GM21447 (cell line): ENCODE results near the gene LRMDA.
"Not testable (repeated sequence)": the region's sequence is repeated elsewhere in the genome, so short reads cannot be mapped to it uniquely, and the experiment has no call there.

ENCODE experiments used
- ATAC-seq: cut with Tn5 transposase; IDR thresholded peaks from one replicate; pipeline ENCODE4 v1.9.1; 2021; ENCODE audit not compliant: unreplicated experiment

LRMDA gene

DNA sequence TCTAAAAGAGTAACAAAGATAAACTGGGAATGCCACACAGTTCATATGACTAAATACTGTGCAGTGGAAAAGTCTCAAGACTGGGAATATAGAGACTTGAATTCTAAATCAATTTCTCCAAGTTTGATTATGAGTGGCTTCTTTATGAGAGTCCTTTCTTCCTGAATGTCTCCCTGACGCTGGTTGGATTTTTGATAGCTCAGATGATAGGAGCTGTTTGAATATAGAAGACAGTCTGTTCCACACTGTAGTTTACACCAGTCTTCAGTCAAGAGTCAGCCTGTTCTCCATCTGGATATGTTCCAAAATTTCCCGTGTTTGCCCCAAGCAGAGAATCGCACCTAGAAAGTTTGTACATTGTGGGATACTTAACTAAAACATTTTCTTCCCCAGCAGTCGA lies 173.7 kb downstream of the LRMDA start:
- ATAC-seq: no peak

DNA sequence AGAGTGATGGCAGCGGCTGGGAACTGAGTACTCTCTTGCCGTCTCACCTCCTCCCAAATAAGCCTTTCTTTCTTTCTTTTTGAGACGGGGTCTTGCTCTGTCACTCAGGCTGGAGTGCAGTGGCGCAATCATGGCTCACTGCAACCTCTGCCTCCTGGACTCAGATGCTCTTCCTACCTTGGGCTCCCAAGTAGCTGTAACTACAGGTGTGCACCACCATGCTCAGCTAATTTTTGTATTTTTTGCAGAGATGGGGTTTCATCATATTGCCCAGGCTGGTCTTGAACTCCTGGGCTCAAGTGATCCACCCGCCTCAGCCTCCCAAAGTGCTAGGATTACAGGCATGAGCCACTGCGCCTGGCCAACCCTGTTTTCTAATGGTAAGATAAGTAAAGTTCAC lies 174.4 kb downstream of the LRMDA start:
- not testable (repeated sequence) for ATAC-seq

DNA sequence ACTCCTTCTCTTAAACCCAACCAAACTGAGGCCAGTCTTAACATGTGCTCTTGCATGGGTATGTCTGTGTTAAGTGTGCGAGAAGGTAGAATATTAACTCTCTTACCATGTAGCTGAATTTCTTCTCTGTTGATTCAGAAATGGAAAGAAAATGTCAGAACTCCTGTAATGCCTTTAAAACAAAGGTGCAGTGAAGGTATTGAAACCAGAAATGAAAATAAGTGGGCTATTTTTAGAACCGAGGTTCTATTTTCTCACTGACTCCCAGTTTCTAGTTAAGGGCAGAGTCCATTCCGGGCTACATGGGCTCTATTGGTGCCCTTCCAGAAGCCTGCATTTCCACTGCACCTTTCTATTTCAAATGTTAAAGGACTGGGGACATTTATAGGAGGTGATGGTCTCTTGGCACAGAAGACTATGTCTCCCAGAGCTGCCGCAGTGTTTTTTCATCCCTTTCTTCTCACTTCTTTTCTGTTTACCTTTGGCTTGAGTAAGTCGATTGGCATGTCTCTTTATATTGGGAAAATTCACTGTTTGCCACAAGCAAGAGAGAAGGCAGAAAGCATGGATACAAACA lies 174.9 kb downstream of the LRMDA start:
- ATAC-seq: no peak

DNA sequence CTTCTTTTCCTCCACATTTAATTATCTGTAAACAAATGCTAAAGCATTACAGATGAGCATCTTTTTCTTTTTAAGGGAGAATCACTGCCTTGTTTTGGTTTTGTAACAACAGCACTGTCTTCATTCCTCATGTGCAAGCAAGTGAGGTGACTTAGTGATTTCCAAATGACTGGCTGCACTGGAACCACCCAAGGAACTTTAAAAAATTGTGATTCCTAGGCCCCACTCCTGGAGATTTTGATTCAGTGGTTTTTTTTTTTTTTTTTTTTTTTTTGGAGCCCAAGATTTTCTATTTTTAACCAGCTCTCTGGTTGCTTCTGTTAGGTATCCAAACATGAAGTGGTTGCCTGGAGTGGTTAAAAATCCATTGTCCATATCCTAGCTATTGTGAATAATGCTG lies 176.2 kb downstream of the LRMDA start:
- ATAC-seq: no peak

DNA sequence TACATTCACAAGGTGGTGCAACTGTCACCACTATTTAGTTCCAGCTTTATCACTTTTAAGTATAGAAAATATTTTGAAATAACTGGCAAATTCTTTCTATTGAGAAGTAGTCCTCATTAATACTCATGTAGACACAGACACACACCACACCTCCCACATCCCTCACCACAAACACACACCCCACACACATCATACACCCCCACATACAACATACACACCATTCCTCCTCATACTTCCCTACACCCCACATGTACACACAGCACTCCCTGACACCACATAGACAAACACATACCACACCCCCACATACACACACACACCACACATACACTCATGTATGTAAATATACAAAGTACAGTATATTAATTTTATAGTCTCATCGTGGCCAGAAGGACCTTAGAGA lies 178.8 kb downstream of the LRMDA start:
- ATAC-seq: no peak

DNA sequence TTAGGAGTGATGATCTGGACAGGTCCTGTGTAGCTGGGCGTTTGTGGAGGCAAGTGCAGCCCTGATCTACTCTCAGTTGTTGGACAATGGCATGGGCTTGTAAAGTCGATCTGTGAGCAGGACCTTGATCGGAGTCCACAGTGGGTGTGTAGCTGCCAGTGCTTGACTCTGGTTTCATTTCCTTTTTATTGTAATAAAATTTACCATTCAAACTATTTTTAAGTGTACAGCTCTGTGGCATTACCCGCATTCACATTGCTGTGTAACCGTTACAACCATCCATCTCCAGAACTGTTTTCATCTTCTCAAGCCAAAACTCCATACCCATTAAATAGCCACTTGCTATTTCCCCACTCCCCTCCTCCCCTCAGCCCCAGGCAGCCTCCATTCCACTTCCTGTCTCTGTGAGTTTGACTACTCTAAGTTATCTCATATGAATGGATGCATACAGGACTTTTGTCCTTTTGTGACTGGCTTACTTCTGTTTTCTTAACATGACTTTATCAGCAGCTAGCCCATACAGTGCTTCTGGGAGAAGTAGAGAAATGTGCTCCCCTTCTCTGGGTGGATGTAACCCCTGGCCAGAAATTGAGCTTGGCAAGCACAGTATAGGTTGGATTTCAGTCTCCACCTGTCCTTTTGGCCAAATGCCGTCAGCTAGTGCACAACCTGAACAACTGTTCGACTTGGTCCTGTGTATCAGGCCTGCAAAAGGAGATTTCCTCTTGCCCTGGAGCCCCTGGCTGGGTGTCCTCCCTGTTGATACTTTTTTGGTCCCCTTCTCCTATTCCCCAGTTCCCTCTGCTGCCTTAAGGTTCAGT lies 180.0 kb downstream of the LRMDA start:
- peak; percentile 34 for ATAC-seq

DNA sequence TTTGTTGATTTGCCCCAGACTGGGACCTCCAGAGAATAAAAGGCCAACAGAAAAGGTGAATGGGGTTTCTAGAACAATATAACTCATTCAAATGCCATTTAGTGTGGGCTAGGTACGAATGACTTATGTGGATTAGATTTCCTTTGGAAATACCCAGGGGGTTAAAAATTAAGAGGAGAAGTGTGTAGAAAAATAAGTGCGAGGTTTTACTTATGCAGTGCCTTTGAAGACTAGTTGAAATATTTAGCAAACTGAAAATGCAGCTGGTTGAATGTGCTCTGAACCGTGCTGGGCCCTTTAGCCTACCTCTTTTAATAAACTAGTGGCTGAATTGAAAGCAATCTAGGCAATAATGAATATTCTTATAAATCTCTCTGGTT lies 180.6 kb downstream of the LRMDA start:
- ATAC-seq: peak; percentile 33

DNA sequence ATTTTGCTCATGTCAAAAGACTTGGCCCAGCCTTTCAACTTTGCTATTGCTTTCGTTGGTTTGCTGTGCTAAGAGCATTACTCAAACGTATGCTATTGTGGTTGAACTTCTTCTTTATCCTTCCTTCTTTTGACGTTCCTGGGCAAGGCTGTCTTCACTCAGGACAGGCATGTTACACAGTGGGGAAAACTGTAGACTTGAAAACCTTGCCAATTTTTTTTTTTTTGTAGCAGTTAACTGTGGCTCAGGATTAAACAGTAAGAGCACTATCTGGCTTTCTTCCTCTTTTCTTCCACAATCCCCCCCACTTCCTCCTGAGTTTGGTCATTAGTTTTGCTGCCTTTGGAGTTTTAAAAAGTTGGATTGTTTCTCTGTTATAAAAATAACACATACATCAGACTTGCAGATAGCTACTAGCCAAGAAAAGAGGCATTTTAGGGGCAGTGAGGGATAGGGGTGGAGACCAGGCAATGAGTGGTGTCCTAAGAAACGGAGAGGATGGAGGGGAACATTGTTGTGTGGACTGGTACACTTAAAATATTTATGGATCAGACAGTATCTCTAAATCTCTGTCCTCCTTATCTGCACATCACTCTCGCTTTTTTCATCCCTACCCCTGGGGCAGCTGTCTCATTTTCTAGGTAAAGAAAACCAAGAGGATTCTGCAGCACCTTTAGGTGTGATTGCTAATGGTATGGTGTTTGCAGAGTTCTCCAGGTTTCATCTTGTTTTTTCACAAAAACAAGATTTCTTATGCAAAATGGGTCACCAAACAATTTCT lies 181.7 kb downstream of the LRMDA start:
- ATAC-seq: peak; percentile 46

DNA sequence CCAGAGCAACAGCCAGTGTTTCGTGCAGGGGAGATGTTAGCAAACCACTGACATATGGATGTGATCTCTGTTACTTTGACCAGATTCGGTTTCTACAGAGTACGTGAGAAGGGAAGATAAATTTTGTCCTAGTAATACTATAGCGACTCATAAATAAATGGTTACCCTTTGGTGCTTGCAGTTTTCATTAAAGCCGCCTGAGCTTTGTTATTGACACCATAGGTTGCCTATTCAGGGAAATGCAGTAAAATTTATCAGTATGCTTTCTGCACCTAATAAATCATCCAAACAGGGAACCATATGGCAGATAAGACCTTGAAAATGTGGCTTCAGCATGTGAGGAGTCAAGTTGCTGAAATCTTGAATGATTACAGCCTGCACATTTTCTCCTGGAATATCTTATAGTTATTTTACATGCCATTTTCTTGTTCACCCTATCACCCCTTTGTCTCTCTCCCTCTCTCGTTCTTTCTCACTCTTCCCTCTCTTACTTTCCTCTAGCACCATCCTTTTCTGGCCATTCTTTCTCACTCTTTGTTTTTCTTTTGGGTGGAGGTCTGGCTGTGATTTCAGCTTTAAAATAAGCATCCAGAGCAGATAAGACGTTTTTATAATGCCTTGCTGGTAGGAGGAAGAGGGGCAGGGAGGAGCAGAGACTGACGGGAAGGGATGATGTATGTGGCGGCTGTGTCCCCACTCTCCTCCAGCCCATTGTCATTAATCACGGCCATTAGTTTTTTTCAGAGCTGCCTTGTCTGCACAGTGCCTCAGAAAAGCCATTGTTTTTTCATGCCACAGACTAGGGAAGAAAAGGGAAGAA lies 182.5 kb downstream of the LRMDA start:
- no peak for ATAC-seq

DNA sequence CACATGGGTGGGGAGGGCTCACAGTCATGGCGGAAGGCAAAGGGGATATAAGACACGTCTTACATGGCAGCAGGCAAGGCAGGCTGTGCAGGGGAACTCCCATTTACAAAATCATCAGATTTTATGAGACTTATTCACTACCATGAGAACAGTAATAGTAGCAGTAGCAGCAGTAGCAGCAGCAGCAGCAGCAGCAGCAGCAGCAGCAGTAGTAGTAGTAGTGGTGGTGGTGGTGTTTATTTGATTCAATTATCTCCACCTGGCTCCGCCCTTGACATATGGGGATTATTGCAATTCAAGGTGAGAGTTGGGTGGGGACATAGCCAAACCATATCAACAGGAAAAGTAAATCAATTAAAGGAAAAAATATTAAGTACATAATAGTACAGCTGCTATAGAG lies 184.7 kb downstream of the LRMDA start:
- ATAC-seq: no peak

DNA sequence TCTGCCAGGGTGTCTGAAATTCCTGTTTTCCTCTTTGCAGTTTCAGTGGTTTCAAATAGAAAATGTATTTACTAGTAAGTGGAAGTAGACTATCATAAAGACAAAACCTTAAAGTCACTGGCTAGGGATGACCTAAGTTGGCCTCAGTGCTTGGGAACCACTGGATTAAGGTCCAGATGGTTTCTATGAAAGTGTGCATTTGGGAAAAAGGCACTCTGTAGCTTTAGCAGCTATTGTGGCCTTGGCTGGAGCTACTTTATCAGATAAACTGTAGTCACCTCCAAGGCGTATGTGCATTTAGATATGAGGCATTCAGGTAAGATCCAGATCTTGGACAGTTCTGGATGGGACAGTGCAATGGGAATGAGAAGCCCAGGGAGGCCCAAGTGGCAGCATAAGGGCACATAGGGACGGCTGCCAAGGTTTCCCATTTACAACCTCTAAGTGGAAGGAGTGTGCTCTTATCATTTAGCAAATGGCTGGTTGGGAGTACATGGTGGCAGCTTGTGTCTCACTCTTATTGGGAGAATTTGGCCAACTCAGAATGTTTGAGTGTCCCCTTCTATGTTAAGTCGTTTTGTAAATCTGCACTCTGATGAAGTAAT lies 185.6 kb downstream of the LRMDA start:
- no peak for ATAC-seq

DNA sequence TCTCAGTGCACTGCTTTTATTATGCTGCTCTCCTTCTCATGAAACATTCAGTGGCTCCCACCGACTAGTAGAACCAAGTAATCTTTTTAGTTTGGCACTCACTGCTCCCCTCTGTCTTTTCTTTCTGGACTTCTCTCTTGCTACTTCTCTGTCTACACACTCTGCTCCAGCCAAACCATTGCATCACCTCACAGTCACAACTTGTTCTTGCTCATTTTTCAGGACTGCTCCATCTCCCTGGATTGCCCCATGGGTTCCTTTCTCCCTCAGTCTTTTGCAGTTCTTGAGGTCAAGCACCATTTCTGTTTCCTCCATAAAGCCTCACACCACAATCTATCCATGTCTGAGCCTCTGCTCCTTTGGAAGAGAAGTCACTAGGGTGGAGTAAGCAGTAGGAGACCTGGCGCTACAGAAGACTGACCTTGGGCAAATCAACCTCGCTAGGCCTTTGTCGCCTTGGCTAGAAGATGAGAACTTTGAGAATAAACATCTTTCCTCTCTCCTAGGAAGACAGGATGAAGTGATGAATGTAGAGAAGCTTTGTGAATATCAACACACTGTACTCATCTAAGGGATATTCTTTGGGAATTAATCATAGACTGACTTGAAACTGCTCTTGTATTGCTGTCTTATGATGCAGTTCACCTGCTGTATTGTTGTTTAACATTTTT lies 186.2 kb downstream of the LRMDA start:
- no peak for ATAC-seq

DNA sequence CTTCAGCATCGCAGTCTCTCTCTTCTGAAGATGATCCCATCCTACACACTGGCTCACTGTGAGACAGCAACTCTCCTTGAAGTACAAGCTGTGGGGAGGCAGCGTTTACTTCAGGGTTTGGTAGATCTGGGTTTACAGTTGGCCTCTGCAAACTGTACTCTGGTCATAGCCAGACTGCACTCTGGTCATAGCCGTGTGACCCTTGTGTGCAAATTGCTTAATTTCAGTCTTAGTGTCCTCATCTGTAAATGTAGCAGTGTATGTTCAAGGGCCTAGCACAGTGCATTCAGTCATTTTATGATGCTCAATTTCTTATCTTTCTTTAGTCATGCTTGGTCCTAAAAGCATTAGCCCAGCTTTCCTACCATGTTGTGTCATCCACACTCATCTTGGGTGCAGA lies 188.2 kb downstream of the LRMDA start:
- ATAC-seq: no peak

DNA sequence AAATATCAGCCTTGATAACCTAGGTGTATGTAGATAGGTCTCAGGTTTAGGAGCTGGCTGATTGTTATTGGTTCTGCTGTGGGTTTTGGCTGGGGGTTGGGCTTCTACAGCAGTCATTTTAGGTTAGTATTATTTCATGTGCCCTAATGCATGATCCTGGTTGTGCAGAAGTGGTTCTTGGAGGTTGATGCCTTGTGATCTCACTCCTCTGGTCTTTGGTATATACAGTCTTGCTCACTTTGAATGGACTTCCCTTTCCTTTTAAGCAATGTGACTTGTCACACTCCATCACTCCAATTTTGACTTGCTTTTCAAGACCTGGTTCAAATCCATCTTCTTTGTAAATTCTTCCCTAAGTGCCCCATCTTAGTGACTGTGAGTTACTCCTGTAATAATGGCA lies 188.9 kb downstream of the LRMDA start:
- no peak for ATAC-seq

DNA sequence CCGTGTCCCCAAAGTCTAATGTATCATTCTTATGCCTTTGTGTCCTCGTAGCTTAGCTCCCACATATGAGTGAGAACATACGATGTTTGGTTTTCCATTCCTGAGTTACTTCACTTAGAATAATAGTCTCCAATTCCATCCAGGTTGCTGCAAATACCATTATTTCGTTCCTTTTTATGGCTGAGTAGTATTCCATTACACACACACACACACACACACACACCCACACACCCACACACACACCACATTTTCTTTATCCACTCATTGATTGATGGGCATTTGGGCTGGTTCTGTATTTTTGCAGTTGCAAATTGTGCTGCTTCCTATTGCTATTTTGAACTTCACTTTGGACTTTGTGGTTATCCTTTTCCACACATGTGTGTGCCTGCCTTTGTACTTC lies 189.6 kb downstream of the LRMDA start:
- ATAC-seq: not testable (repeated sequence)

DNA sequence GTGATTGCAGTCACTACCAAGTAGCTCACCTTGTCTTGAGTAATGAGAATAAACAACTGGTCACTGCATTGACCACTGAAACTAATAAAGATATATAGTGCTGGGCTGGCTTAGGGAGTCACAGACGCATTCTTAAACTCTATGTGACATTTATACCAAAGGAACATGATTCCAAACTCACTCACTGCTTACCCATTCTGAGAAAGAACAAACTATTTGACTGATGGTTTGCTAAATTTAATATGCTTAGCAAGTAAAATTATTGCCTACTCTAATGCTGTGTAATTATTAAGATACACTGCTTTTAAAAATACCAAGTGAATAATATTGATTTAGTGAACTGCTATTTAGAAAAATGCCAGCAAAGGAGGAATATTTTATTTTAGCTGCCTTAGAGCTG lies 191.1 kb downstream of the LRMDA start:
- ATAC-seq: no peak

DNA sequence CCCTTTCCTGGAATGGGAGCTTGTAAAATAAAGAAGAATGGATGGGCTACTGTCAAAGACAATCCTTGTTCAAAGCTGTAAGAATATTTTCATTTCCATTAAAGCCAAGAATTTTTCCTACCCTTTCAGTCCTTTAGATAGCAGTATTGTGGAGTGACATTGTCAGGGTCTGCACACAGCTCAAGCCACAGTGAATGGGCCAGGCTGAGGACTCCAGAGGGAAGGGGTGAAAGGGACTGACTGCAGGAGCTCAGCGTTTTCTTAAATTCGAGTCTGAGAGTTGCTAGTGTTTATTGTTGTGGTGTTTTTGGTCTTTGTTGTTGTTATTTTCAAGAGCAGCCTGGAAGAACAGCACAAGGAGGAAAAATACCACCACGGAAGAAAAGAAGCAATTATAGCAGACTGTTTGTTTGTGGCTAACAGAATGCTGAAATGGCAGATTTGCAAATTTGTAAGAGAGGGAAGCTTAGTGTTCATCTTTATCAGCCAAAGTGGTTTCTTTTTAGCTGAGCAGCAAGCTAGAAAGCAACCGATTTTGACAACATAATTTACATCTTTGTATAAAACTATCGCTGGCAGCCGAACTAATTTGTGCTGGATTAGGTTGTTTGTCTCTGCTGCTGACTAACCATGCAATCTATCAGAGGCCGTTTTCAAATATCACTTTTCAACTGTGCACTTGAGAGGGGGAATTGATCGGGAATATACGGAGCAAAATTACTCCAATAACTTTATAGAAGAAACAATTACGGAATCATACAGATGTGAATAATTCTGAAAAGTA lies 192.1 kb downstream of the LRMDA start:
- ATAC-seq: no peak

DNA sequence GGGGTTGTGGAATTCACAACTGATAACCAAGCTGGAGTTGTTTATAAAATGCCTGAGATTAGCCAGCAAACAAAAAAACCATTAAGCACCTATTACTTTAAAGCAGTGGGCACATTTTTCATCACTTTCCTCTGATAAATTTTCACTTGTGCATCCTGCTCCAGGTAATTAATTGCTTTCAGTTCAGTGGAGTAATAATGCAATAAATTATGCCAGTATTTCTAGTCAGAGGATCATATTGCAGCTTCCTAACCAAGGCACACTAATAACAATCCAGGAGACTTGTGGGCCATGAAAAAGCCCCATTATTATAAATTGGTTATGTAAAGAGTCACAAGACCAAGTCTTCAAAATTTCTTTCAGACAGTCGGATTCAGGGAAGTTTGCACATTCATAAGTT lies 193.2 kb downstream of the LRMDA start:
- ATAC-seq: no peak

DNA sequence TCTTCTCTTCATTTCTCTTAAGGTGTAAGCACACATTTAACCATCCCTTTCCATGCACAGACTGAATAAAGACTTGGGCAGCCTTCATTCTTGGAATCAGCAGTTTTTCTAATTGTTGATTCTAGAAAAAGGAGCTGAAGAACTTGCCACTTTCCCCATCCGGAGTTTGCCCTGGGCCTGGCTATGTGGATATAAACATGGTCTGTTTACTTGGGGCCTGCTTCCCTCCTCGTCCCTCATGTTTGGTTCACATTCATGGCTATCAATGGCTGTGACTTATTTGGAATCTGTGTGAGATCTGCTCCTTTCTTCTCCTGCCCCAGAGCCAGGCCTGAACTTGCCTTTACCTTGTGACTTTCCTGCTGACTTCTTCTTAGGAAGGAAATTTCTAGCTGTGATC lies 199.3 kb downstream of the LRMDA start:
- ATAC-seq: no peak
